ENCODE measurements around the gene SUGCT.

Gene SUGCT

DNA sequence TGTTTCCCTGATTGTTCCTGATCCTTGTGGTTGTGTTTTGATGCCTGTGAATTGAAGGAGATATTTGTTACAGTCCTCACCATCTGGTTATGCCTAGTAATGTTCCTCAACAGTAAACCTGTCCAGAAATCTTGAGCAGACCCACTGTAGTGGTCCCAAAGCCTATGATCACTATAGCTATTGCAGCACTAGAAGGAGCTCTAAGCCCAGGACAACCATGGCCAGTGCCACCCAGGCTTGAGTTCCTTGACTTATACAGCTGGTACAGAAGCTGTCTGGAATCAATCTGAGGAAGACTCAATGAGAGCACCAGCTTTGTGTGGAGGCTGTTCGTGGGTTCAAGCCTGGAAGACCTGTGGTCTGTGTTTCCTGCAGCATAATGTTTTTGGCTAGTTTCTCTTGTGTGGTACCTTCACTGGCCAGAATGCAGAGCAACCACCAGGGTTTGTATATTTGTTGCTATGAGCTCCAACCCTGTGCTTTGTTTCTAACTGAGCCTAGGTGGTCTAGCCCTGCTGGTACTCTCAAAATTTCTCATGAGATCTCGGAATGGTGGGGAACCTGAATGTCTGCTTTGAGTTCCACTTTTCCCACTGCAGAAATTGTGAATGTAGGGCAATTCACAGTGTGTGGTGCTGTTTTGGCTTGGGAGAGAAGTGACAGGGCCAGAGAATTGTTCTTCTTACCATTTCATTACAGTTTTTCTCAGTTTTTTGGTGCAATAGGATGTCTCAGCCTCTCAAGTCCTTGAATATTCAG is 355.2 kb downstream of the SUGCT start:
- DNase-seq, result no peak

DNA sequence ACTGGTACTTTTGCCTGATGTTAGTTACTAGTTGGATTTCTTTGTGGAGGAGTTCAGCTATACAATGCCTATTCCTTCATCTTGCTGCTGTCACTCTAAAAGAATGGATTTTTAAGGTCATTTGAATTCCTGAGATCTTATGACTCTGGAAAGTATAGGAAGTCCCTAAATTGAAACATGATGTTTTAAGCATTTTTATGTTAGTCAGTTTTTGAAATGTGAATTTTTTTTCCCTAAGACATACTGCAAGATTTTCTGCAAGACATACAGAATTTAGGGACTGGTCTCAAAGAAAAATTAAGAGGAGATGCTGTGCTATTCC is 355.8 kb downstream of the SUGCT start:
- DNase-seq, result no peak

DNA sequence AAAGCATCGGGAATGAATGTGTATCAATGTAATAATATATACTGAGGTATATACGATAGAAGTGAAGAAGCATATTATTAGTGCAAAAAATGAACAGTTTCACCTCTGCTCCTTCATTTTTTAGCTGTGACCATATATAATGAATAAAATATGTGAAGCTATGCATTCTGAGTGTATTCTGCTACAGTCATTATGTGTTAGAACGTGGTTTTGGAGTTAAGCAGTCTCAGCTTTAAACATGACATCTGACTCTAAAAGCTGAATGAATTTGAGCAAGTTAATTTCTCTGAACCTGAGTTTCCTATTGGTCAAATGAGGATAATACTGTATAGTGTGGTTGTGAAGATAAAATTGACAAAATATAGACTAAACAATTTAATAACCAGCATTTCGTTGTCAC is 358.1 kb downstream of the SUGCT start:
- DNase-seq, result no peak

DNA sequence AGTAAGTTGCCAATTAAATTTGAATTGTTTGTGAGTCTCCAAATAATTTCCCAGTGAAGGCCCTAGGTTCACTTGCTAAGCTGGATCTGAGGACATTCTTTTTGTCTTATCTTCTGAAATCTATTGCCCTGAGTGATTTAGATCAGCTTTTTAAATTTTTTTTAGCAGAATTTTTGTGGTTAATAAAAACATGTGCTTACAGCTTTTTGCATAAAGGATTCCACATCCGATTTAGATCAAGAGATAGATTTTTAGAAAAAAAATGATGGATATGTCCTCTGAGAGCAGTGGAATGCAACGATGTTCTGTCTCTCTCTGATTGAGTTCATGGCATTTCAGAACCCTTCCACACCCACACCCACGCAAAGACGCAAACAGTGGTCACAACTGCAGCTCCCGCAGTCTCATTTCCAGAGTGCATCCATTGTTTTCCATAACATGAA is 358.8 kb downstream of the SUGCT start:
- DNase-seq, result no peak

DNA sequence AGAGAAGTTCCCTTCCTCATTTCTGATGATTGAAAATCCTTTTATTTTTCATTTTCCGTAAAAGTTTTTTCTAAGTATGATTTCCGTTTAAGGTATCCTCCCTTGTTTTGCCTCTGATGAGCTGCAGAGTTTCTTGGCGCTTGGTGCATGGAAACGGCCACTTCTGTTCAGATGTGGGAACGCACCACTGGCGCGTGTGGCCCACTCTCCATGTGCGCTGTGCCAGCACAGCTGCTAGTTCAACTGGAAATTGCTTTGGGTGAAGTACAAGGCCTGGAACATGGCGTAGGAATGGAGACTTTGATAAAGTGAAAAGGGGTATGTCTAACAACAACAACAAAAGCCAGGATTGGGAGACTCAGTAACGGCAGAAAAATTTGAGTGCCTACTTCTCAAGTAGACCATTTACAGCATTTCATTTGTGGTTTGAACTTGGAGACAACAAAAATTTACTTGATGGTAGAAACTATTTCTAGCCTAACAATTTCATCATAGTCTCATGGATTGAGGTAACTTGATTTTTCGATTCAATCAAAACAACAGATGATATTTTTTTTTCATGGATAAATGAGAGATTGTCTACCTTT is 364.2 kb downstream of the SUGCT start:
- no peak for DNase-seq

DNA sequence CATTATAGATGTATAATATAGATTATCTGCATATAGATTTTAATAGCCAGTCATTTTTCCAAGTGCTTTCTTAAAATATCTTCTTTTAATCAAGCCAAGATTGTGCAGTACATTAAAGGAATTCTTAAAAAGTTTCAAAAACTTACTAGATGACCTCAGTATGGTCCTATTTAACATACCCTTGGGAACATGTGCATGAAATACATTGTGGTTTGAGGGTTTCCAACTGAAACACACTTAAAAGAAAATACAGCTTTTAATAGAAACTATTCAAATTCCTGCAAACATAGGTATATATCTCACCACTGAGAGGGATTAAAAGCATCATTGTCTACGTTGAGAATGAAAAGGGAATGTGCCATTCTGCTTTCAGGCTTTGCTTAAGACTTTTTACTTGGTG is 364.9 kb downstream of the SUGCT start:
- DNase-seq, result no peak

DNA sequence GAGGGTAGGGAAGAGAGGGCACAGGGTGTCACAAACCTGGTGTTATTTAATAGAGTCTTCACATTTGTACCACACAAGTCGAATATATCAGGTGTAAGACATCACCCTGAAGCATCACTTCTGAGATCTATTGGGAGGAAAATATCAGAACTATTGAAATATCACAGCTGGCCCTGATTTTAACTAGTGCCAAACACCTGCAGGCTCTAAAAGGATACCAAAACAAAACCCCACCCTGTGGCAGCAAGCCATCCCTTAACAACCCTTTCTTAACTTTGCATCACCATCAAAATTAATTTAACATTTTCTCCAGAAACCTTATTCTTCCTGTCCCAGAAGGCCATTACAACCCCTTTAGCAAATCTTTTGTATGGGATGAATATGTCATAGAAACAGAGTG is 365.4 kb downstream of the SUGCT start:
- DNase-seq, result no peak

DNA sequence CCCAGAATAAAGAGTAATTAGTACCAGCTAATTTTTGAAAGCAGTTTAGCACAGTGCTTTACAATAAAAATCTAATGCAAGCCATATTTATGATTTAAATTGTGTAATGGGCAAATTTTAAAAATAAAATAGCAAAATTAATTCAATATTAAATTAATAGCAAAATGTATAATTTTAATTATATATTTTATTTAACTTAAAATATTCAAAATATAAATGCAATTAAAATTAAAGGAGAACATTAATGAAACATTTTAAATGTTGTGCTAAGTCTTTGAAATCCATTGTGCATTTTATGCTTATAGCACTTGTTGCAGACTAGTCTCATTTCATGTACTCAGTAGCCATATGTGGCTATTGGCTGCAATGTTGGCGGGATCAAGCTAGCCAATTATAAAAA is 367.6 kb downstream of the SUGCT start:
- no peak for DNase-seq

DNA sequence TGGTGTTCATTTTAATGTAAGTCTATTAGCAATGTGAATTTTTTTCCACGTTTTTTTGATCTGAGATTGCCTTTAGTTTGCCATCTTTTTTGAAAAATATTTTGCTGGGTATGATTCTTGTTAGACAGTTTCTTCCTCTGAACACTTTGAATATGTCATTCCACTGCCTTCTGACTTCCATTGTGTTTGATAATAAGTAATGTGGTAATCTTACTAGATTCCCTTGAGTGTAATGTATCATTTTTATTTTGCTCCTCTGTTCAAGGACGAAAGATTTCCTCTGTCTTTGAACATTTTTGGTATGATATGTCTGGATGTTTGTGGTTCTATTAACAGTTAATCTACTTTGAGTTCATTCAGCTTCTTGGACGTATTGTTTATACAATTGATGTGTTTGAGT is 371.4 kb downstream of the SUGCT start:
- DNase-seq, result no peak

DNA sequence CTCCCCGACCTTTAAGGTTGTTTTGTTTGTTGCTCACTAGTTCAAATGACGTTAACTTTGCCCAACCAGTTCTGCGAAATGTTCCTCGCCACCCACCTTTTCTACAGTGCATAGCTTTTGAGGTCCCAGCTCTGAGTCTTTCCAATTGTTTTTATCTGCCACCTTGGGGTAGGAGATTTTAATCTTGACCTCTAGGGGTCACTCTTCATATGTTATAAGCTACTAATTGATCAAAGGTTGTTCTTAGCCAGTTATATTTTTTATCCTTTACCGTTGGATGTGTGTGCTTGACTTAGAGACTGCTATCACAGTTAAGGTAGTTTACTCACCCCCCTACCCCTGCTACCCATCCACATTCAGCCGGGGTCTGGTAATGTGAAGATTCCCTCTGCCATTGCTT is 372.4 kb downstream of the SUGCT start:
- DNase-seq, result no peak

DNA sequence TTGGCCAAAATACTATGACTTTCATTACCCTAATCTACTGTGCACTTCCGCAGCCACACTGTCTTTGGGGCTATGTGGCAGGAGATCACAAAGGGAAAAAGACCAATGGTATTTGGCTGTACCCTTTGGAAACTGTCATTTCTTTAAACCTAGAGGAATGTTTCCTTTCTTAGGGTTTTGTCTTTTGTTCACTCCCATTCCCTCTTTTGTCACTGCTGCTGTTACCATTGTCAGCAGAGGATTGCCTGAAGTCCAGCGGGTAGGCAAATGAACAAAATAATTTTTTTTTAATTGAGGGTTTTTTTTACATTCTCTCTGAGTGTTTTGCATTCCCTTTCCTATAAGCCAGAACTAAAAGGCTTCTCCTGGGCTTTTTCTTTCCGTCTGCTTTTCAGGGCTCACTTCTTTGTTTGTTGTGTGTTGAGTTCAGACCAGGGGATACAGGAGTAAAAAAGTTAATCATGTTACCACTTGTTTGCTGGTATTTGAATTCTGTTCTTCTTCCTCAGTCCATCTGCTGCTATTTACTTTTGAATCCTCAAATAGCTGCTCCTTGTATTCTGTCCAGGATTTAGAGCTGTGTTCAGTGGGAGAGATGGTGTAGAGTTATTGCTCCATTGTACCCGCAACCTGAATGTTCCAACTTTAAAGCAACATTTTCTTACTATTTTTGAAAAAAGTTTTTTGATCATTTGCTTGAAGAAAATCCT is 374.6 kb downstream of the SUGCT start:
- DNase-seq, result no peak

DNA sequence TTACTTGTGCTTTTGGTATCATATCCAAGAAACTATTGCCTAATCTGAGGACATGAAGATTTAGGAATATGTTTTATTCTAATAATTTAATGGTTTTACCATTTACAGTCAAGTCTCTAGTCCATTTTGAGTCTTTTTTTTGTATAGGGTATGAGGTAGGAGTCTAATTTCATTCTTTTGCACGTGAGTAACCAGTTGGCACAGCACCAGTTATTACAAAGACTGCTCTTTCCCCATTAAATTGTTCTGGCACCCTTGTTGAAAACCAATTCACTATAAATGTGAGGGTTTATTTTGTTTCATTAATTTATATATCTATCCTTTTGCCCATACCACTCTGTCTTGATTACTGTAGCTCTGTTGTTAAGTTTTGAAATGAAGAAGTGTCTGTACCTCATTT is 381.6 kb downstream of the SUGCT start:
- DNase-seq, result no peak

DNA sequence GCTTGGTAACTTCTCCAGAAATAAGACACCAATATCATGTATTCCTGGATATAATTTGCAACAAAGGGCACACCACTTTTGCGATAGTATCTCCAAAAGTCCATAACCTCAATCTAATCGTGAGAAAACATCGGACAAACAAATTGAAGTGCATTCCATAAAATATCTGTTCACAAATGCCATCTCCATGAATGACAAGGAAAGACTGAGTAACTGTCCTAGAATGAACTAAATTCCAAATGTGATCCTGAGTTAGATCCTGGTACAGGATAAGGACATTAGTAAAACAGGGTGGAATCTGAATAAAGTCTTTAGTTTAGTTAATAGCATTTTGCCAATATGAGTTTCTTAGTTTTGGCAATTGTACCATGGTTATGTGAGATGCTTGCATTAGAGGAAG is 384.2 kb downstream of the SUGCT start:
- DNase-seq, result no peak

DNA sequence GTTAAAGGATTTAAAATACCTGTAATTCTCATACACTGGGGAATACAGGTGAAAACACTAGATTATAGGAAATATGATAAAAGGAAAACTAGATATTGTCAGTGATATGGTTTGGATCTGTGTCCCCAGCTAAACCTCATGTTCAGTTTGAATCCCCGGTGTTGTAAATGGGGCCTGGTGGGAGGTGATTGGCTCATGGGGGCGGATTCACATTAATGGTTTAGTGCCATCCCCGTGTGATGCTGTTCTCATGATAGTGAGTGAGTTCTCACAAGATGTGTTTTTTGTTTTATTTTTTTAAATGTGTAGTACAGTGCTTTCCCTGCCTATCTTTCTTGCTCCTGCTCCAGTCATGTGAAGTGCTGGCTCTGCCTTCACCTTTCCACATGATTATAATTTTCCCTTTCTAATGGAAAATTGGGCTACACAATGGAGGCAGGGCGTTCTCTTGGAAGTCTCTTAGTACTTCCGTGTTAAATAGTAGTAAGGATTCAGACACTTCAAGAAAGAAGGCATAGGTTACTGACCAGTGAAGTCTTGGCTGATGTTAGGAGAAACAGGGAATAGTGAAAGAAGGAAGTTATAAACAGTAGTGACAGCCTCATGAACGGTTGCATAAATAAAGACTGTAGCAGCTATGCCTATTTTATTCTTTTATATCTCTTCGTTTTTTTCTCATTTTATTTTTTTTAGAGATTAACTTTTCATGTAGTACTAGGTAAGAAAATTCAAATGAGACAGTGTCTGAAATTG is 386.4 kb downstream of the SUGCT start:
- DNase-seq, result no peak

DNA sequence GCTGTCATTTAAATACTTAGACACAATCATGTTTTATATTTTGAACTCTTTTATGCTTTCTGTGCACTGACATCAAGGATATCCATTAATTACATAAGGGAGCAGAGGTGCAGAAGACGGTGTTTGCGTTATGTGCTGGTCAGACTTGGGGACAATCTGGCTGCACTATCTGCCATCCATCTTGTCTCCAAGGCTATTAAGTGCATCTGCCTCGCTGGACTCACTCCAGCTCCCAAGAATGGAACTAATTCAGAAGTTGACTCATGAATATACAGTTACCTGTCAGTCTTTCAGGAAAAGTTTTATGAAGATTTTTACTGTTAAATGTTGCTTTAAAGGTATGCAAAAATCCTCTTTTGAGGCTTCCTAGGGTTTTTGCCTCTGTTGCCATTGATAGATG is 391.0 kb downstream of the SUGCT start:
- no peak for DNase-seq

DNA sequence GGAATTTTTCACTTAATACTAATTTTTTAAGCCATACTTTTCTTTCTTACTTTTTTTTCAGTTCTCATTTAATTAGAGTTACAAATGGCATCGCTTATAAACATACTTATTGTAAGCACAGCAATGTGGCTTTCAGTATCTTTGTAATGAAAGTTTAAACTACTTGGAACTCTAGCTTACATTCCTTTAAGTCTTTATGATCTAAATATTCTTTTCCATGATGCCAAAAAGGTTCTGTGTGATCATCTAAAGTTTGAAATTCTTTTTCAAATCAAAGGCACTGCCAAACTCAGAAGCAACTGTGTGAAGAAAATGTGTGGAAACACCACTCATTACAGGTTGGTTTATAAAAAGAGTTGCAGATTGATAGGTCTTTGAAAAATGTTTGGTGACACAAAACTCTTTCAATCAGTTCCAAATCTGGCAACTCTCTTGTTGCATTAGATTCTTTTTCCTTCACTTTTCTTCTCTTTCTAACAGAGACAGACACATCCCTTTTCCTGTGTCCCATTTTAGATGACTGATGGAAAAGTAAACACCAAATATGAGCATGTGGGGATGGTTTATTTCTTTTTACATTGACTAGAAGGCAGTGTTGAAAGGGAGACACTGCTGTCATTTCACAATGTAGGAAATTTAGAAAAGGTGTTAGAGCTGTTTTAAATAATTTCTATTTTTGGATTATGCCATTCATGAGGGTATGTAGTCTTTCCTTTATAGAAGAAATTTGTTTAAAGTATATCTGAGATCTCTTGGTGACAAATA is 392.3 kb downstream of the SUGCT start:
- no peak for DNase-seq

DNA sequence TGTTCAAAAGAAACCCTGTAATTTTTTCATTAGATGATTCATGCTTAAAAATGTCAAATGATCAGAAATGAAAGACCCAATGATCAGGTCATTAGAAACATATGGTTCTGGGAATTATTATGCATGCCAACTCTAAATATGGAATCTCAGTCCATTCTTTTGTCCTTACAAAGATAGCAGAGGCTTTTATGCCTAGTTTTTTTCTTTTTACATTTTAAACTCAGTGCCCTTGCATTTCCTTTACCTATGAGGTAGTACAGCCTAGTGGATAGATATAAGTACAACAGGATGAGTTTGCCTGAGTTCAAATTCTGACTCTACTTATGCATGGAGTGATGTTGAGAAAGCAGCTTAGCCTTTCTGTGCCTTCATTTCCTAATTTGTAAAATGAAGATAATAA is 392.9 kb downstream of the SUGCT start:
- no peak for DNase-seq

DNA sequence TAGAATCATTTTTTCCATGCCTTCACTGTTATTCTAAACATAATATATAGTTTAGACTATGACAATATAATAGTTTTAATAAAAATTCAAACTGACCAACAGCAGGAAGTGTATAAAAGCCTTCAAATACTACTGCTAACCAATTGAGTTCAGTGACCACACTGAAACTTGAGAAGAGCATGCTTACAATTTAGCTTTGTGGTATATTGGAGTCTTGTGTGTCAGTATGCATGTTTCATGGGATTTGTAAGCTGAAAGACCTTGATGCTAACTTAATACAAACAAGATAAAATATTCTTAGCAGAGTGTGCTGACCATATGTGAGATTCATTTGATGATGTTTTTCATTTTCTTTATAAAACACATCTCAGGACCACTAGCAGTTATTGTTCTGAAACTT is 395.5 kb downstream of the SUGCT start:
- DNase-seq, result no peak

DNA sequence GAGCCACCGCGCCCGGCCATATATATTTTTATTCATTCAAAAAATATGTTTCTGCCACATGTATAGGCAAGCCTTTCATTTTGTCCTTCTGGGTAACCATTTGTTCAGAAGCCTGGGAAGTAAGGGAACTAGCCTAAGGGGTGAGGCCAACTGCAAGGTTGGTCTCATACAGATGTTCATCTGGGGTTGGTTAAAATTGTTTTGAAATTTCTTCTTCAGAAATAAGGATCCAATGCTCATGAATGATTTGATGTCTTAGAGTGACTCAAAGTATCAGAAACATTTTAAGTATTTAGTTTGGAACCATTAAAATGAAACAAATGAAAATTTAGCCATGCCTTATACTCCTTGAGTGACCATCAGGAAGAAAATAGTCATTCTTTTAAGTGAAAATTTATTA is 397.2 kb downstream of the SUGCT start:
- DNase-seq, result no peak

DNA sequence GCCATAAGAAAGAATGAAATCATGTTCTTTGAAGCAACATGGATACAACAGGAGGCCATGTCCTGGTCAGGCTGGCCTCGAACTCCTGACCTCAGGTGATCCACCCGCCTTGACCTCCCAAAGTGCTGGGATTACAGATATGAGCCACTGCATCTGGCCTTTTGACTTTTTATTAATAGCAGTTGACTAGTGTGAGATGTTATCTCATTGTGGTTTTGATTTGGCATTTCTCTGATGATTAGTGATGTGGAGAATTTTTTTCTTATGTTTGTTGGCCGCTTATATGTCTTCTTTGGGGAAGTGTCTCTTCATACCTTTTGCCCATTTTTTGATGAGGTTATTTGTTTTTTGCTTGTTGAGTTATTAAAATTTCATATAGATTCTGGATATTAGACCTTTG is 400.9 kb downstream of the SUGCT start:
- no peak for DNase-seq

DNA sequence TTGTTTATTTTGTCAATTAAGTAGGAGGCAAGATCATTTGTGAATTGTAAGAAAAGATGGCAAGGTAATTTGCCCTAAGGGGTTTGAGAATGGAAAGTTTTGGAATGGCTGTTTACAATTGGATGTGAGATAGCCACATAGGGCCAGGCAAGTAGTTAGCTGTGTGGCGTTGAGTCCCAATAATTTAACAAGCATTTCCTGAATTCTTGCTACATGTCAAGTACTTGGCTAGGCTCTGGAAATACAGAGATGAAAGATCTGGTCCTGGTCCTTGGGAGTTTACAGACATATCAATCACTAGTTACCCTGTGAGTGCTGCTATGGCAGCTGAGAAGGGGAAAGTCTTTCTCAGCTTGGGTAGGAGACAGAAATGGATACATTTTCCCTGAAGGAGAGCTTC is 401.6 kb downstream of the SUGCT start:
- no peak for DNase-seq

DNA sequence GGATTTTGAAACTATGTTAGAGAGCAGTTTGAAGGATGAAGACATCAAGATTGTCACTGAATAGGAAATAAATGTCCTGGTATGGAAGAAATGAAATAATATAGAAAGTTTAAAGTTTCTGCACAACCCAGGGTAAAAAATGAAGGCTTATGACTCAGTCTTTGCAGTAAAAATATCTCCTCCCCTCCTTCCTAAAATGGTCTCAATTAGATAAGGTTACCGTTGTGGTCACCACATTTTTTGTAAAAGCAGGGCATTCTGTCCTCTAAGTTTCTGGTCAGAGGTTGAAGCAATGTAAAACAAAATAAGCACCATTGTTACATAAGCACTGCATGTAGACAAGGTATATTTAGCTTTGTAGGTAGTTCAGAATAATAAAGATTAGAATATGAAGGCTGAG is 403.5 kb downstream of the SUGCT start:
- no peak for DNase-seq

DNA sequence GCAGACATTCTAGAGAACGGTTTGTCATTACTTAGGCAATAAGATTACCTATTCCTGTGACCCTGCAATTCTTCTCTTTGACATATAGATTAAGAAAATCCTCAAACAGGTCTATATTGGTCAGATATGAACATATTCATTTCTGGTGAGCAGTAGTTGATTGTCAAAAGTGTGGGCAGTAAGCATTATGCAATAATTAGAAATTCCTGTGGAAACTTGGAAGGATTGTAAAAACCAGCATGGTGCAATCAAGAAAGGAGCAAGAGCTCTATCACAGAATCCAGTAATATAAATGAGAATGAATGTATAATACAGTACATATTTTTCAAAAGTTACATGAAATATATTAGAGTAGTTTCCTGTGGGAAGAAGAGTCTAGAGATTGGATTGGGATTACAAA is 406.5 kb downstream of the SUGCT start:
- no peak for DNase-seq

Data from NCI-H2029 treated with DMSO at 0.1 percent for 48 hours (cell line).